IPS-15b (cell line): ENCODE measurements around the gene MIER2.

Experiments
- H3K27me3 ChIP-seq: one replicate; pipeline ENCODE4 v1.6.1; 2013; ENCODE audit warnings: low read length; ENCODE audit not compliant: control insufficient read depth, insufficient read depth
- H3K36me3 ChIP-seq: one replicate; pipeline ENCODE4 v1.6.1; 2013; ENCODE audit warnings: low read length; ENCODE audit not compliant: control insufficient read depth, insufficient read depth
- H3K4me1 ChIP-seq: one replicate; pipeline ENCODE4 v1.6.1; 2013; ENCODE audit warnings: mild to moderate bottlenecking, low read length; ENCODE audit not compliant: control insufficient read depth, insufficient read depth
- H3K4me3 ChIP-seq: one replicate; pipeline ENCODE4 v1.5.1; 2013; ENCODE audit warnings: low read depth, low read length
- H3K9ac ChIP-seq: one replicate; pipeline ENCODE4 v1.6.1; 2013; ENCODE audit warnings: low read depth, mild to moderate bottlenecking, low read length
- H3K9me3 ChIP-seq: one replicate; pipeline ENCODE4 v1.6.1; 2013; ENCODE audit warnings: mild to moderate bottlenecking, low read length; ENCODE audit not compliant: control insufficient read depth, insufficient read depth

MIER2 gene

GRCh38 chr19:293436-294110, 51.0 kb downstream of the MIER2 start:
- Histone ChIP-seq H3K36me3 (no peaks in the 10 kb centered on the region), H3K4me1 (peaks cover 11% of the 10 kb centered on the region), H3K4me3 (no peak overlapping the region), H3K9ac (no peak overlapping the region), H3K9me3 (no peaks in the 10 kb centered on the region), H3K27me3 (peaks cover 12% of the 10 kb centered on the region)

- no peaks in the 10 kb centered on the region for H3K36me3 ChIP-seq
- H3K27me3 ChIP-seq = peaks cover 12% of the 10 kb centered on the region
- no peak overlapping the region for H3K9ac ChIP-seq
- H3K4me3 ChIP-seq = no peak overlapping the region
- peaks cover 12% of the 10 kb centered on the region for H3K4me1 ChIP-seq
- H3K9me3 ChIP-seq = no peaks in the 10 kb centered on the region
These were observed 51.6 kb downstream of the MIER2 start for GRCh38 chr19:292951-293350.

- peaks cover 12% of the 10 kb centered on the region for H3K4me1 ChIP-seq
- H3K27me3 ChIP-seq = peaks cover 12% of the 10 kb centered on the region
These were observed 52.2 kb downstream of the MIER2 start for GRCh38 chr19:292281-292884.

GRCh38 chr19:291561-292280, 52.9 kb downstream of the MIER2 start:
- Histone ChIP-seq H3K9me3 (no peaks in the 10 kb centered on the region), H3K36me3 (no peaks in the 10 kb centered on the region), H3K4me3 (no peak overlapping the region), H3K9ac (no peak overlapping the region), H3K4me1 (peaks cover 12% of the 10 kb centered on the region), H3K27me3 (peaks cover 12% of the 10 kb centered on the region)

More at GRCh38 chr19:292281-292884, 52.2 kb downstream of the MIER2 start:
- H3K4me3 ChIP-seq = no peak overlapping the region
- no peaks in the 10 kb centered on the region for H3K9me3 ChIP-seq
- H3K36me3 ChIP-seq = no peaks in the 10 kb centered on the region
- H3K9ac ChIP-seq = no peak overlapping the region

- peak within 1 kb of the TSS; percentile 16 for H3K4me3 ChIP-seq
- no peaks in the 10 kb centered on the region for H3K9me3 ChIP-seq
- peak within 1 kb of the TSS; percentile 60 for H3K9ac ChIP-seq
- peaks cover 12% of the 10 kb centered on the region for H3K27me3 ChIP-seq
- H3K4me1 ChIP-seq = peaks cover 12% of the 10 kb centered on the region
- H3K36me3 ChIP-seq = no peaks in the 10 kb centered on the region
These were observed 53.5 kb downstream of the MIER2 start, which contains the start of gene PLPP2 for GRCh38 chr19:291006-291521. PLPP2 (minus strand) TSS chr19:291403; CDS start chr19:291336, 67 bp downstream.

- Histone ChIP-seq H3K4me1 (peaks cover 11% of the 10 kb centered on the region), H3K9ac (peak overlapping the region; percentile 60), H3K27me3 (peaks cover 12% of the 10 kb centered on the region), H3K4me3 (peak overlapping the region; percentile 16), H3K9me3 (no peaks in the 10 kb centered on the region), H3K36me3 (no peaks in the 10 kb centered on the region)
These were observed 54.1 kb downstream of the MIER2 start for GRCh38 chr19:290372-291005.

GRCh38 chr19:289651-290371, 54.8 kb downstream of the MIER2 start:
- Histone ChIP-seq H3K27me3 (peaks cover 12% of the 10 kb centered on the region), H3K4me1 (peaks cover 8% of the 10 kb centered on the region), H3K4me3 (peak overlapping the region; percentile 16), H3K36me3 (no peaks in the 10 kb centered on the region), H3K9ac (peak overlapping the region; percentile 76), H3K9me3 (no peaks in the 10 kb centered on the region)

GRCh38 chr19:288911-289310, 55.7 kb downstream of the MIER2 start:
- Histone ChIP-seq H3K27me3 (peaks cover 3% of the 10 kb centered on the region), H3K36me3 (no peaks in the 10 kb centered on the region), H3K4me1 (peaks cover 6% of the 10 kb centered on the region), H3K9me3 (no peaks in the 10 kb centered on the region), H3K9ac (peak overlapping the region; percentile 50), H3K4me3 (no peak overlapping the region)

- H3K9ac ChIP-seq = no peak overlapping the region
- no peaks in the 10 kb centered on the region for H3K27me3 ChIP-seq
- peaks cover 4% of the 10 kb centered on the region for H3K4me1 ChIP-seq
- no peak overlapping the region for H3K4me3 ChIP-seq
- no peaks in the 10 kb centered on the region for H3K9me3 ChIP-seq
- H3K36me3 ChIP-seq = no peaks in the 10 kb centered on the region
These were observed 57.2 kb downstream of the MIER2 start for GRCh38 chr19:287381-287871.

- Histone ChIP-seq H3K9ac (no peak overlapping the region), H3K27me3 (no peaks in the 10 kb centered on the region), H3K9me3 (no peaks in the 10 kb centered on the region), H3K36me3 (peaks cover 19% of the 10 kb centered on the region), H3K4me3 (no peak overlapping the region), H3K4me1 (peaks cover 2% of the 10 kb centered on the region)
These were observed 61.2 kb downstream of the MIER2 start for GRCh38 chr19:283395-283794.

- H3K4me1 ChIP-seq = peaks cover 4% of the 10 kb centered on the region
These were observed 62.1 kb downstream of the MIER2 start for GRCh38 chr19:282501-282900.

More at GRCh38 chr19:282501-282900, 62.1 kb downstream of the MIER2 start:
- Histone ChIP-seq H3K9me3 (no peaks in the 10 kb centered on the region), H3K27me3 (no peaks in the 10 kb centered on the region), H3K9ac (no peak overlapping the region), H3K4me3 (no peak overlapping the region), H3K36me3 (peaks cover 19% of the 10 kb centered on the region)
